Measurements from ENCODE around the gene RPS3A. TPM values are rescaled to one million over a fixed set of nuclear protein-coding genes. Genes with fewer than 3 reads are reported as not detected.

Gene RPS3A
- total and polyA plus RNA-seq, 2 donors (not counting 1 experiment from before 2014, with no cell fraction given), result 1,918 to 2,843 TPM

DNA sequence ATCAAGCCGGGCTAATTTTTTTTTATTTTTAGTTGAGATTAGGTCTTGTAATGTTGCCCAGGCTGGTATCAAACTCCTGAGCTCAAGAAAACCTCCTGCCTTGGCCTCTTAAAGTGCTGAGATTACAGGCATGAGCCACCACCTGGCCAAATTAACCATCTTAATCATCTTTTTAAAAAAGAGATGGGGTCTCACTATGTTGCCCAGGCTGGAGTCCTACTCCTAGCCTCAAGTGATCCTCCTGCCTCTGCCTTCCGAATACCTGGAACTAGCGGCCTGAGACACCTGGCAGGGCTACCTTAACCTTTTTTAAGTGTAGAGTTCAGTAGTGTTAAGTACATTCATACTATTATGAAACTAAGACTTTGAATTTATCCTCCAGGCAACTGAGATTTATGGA lies 1.7 kb upstream of the RPS3A start:
- Histone ChIP-seq H3K27ac (ENCODE audit: insufficient read depth, low read length) (no peak overlapping the region), H4K20me1 (ENCODE audit: control insufficient read depth, extremely low read depth, insufficient read depth, low read length) (peaks cover 4% of the 10 kb centered on the region), H3K27me3 (ENCODE audit: control insufficient read depth, insufficient read depth, low read length) (no peaks in the 10 kb centered on the region), H3K36me3 (ENCODE audit: control insufficient read depth, insufficient read depth, low read length) (peaks cover 6% of the 10 kb centered on the region), H3K9me3 (ENCODE audit: control insufficient read depth, insufficient read depth, low read depth, low read length) (no peaks in the 10 kb centered on the region), H3K4me2 (ENCODE audit: extremely low read depth, insufficient read depth, low read length) (no peak overlapping the region), H3K4me1 (ENCODE audit: control insufficient read depth, extremely low read depth, insufficient read depth, low read length) (peaks cover 3% of the 10 kb centered on the region), H3K9ac (ENCODE audit: insufficient read depth, low read length) (no peak overlapping the region), H3K4me3 (replicated peaks in 1 of 4; ENCODE audit: control extremely low read depth in 1 of 4, insufficient read depth in 1 of 4, low read depth in 3 of 4, low read length in 4 of 4) (no peak overlapping the region), H3K79me2 (ENCODE audit: control insufficient read depth, insufficient read depth, low read length) (peaks cover 32% of the 10 kb centered on the region), H2AFZ (ENCODE audit: low read length) (no peak overlapping the region)
- DNase-seq (ENCODE audit: low read depth in 2 of 2), result no peak
- TF ChIP-seq, protein P1, sequence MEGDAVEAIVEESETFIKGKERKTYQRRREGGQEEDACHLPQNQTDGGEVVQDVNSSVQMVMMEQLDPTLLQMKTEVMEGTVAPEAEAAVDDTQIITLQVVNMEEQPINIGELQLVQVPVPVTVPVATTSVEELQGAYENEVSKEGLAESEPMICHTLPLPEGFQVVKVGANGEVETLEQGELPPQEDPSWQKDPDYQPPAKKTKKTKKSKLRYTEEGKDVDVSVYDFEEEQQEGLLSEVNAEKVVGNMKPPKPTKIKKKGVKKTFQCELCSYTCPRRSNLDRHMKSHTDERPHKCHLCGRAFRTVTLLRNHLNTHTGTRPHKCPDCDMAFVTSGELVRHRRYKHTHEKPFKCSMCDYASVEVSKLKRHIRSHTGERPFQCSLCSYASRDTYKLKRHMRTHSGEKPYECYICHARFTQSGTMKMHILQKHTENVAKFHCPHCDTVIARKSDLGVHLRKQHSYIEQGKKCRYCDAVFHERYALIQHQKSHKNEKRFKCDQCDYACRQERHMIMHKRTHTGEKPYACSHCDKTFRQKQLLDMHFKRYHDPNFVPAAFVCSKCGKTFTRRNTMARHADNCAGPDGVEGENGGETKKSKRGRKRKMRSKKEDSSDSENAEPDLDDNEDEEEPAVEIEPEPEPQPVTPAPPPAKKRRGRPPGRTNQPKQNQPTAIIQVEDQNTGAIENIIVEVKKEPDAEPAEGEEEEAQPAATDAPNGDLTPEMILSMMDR (conservative IDR thresholded peaks at IDR 0.05 in 1 of 2, IDR thresholded peaks at IDR 0.05 in 1 of 2; ENCODE audit: low read depth in 1 of 2, low read length in 2 of 2), result no peak
- no peak for TF ChIP-seq EZH2 (IDR thresholded peaks at IDR 0.05; ENCODE audit: low read length, missing control alignments)

DNA sequence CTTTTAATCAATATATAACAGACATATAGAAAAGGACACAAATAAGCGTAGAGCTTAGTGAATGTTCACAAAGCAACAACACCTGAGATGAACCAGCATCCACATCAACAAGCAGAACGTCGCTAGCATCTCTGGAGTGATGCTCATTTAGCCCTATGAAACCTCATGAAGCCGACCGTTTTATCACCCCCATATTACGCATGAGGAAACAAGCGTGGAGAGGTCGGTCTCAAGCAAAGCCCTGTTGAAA lies 524 bp upstream of the RPS3A start:
- Histone ChIP-seq H2AFZ (ENCODE audit: low read length) (peak overlapping the region; percentile 99), H3K4me1 (ENCODE audit: control insufficient read depth, extremely low read depth, insufficient read depth, low read length) (peaks cover 3% of the 10 kb centered on the region), H3K4me3 (replicated peaks in 1 of 4; ENCODE audit: control extremely low read depth in 1 of 4, insufficient read depth in 1 of 4, low read depth in 3 of 4, low read length in 4 of 4) (peak overlapping the region; percentile 38 to 99 (median 66)), H4K20me1 (ENCODE audit: control insufficient read depth, extremely low read depth, insufficient read depth, low read length) (peaks cover 4% of the 10 kb centered on the region), H3K9me3 (ENCODE audit: control insufficient read depth, insufficient read depth, low read depth, low read length) (no peaks in the 10 kb centered on the region), H3K79me2 (ENCODE audit: control insufficient read depth, insufficient read depth, low read length) (peaks cover 37% of the 10 kb centered on the region), H3K27me3 (ENCODE audit: control insufficient read depth, insufficient read depth, low read length) (no peaks in the 10 kb centered on the region), H3K36me3 (ENCODE audit: control insufficient read depth, insufficient read depth, low read length) (peaks cover 7% of the 10 kb centered on the region), H3K9ac (ENCODE audit: insufficient read depth, low read length) (peak overlapping the region; percentile 55), H3K4me2 (ENCODE audit: extremely low read depth, insufficient read depth, low read length) (peak overlapping the region; percentile 87), H3K27ac (ENCODE audit: insufficient read depth, low read length) (peak overlapping the region; percentile 54)
- DNase-seq (ENCODE audit: low read depth in 2 of 2), result no peak
- TF ChIP-seq, protein P1 (conservative IDR thresholded peaks at IDR 0.05 in 1 of 2, IDR thresholded peaks at IDR 0.05 in 1 of 2; ENCODE audit: low read depth in 1 of 2, low read length in 2 of 2), result no peak

DNA sequence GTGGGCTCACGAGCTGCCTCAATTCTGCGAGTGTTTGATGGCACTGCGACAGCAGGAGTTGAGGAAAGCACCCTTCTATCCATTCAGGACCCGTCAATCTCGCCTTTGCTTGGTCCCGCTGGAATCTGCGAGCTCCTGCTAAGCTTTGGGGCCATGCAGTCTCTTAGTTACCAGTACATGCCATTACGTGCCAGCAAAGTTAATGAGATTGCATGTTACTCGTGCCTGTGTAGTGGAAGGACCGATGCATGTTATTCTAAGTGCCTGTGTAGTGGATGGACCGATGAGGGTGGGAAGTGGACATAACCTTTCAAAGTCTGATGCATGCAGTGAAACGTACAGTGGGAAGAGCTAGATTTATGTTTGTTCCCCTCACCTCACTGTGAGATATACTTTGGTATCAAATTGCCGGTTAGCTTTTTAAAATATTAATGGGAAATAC lies 569 bp downstream of the RPS3A start:
- Histone ChIP-seq H3K9ac (ENCODE audit: insufficient read depth, low read length) (peak overlapping the region; percentile 98), H3K79me2 (ENCODE audit: control insufficient read depth, insufficient read depth, low read length) (peaks cover 37% of the 10 kb centered on the region), H2AFZ (ENCODE audit: low read length) (peak overlapping the region; percentile 37), H3K27me3 (ENCODE audit: control insufficient read depth, insufficient read depth, low read length) (no peaks in the 10 kb centered on the region), H3K36me3 (ENCODE audit: control insufficient read depth, insufficient read depth, low read length) (peaks cover 7% of the 10 kb centered on the region), H3K27ac (ENCODE audit: insufficient read depth, low read length) (peak overlapping the region; percentile 93), H3K4me2 (ENCODE audit: extremely low read depth, insufficient read depth, low read length) (peak overlapping the region; percentile 100), H4K20me1 (ENCODE audit: control insufficient read depth, extremely low read depth, insufficient read depth, low read length) (peaks cover 4% of the 10 kb centered on the region), H3K4me3 (replicated peaks in 1 of 4; ENCODE audit: control extremely low read depth in 1 of 4, insufficient read depth in 1 of 4, low read depth in 3 of 4, low read length in 4 of 4) (peak overlapping the region; percentile 79 to 99 (median 92)), H3K4me1 (ENCODE audit: control insufficient read depth, extremely low read depth, insufficient read depth, low read length) (peaks cover 3% of the 10 kb centered on the region), H3K9me3 (ENCODE audit: control insufficient read depth, insufficient read depth, low read depth, low read length) (no peaks in the 10 kb centered on the region)
- TF ChIP-seq EZH2 (IDR thresholded peaks at IDR 0.05; ENCODE audit: low read length, missing control alignments), result no peak
- DNase-seq (ENCODE audit: low read depth in 2 of 2), result peak; percentile 45

Measured in fibroblast of lung (primary cell).